ENCODE results near the gene KIF25.

DNA sequence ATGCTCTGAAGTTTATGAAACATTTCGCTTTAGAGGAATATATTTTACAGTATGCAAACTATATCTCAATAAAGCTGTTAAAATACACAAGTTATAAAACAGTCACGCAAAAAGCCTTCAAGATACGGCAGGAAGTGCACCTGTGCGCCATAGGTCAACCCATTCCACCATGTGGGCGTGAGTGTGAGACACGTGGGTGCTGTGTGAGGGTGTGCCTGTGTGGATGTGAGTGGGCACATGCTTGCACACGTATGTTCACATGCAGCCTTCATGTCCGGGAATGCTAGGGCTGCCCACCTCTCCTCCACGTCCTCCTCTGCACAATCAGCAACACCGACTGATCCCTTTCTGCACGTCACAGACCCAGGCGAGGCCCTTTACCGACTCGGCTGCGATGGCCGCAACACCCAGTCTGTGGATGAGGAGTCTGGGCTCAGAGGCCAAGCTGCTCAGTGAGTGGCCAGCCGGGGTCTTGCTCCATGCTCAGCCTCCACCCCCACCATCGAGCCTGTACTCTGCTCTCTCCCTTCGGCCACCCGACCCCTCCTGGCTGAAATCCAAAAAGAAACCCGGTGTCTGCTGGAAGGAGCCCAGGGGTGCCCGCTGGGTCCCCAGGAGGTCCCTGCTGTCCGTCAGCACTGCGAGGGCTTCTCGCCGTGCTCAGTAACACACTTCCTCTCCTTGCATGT is 84.5 kb downstream of the KIF25 start:
- TF ChIP-seq, protein P1, sequence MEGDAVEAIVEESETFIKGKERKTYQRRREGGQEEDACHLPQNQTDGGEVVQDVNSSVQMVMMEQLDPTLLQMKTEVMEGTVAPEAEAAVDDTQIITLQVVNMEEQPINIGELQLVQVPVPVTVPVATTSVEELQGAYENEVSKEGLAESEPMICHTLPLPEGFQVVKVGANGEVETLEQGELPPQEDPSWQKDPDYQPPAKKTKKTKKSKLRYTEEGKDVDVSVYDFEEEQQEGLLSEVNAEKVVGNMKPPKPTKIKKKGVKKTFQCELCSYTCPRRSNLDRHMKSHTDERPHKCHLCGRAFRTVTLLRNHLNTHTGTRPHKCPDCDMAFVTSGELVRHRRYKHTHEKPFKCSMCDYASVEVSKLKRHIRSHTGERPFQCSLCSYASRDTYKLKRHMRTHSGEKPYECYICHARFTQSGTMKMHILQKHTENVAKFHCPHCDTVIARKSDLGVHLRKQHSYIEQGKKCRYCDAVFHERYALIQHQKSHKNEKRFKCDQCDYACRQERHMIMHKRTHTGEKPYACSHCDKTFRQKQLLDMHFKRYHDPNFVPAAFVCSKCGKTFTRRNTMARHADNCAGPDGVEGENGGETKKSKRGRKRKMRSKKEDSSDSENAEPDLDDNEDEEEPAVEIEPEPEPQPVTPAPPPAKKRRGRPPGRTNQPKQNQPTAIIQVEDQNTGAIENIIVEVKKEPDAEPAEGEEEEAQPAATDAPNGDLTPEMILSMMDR (IDR thresholded peaks at IDR 0.05): no peak
- no peak for TF ChIP-seq POLR2A (IDR thresholded peaks at IDR 0.05)

All from uterus (tissue), 2 donors.